ENCODE results near the gene WWOX.

- TF ChIP-seq EZH2 (IDR thresholded peaks at IDR 0.05) = no peak
- no peak for TF ChIP-seq POLR2AphosphoS5 (IDR thresholded peaks at IDR 0.05; ENCODE audit: borderline replicate concordance, low read depth, low read length)
- no peak for TF ChIP-seq FOXP2 (optimal IDR thresholded peaks at IDR 0.05; ENCODE audit: control extremely low read depth, extremely low read length, insufficient read depth)
These were observed 996.8 kb downstream of the WWOX start for GRCh38 chr16:79096246-79096645.

All from SK-N-MC (cell line).